Activated T-helper 1 cell treated with Interleukin-2 at 50 U/mL for 16 hours (primary cell): ENCODE data around the gene LMX1B.

Source experiments
- DNase-seq: peaks from one replicate; pipeline ENCODE4 v3.0.0-alpha.2; 2020; ENCODE audit warnings: low read depth

Gene LMX1B

DNA sequence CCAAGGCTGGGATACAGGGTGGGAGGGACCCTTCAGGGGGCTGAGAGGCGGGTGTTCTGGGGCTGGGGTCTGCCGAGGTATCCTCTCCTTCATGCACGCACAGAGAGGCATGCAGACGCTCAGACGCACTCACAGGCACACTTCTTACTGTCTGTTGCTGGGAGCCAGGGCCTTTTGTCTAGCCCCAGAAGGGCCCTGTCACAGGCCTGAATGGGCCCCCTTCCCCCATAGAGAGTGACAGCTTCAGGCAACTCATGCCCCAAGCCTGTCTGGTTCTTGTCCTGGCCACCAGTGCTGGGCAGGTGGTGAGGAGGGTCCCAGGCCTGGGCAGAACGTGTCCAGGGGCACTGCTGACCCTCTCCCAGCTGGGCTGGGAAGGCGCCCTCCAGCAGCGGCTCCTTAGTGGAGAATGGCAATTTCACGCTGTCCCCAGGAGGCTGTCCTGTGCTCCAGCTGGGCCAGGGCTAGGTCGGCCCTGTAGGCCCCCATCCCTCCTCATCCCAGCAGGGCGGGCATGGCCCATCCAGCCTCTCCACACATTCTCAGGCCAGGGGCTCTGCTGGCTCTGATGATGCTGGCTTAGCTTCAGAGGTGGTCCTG is 45.3 kb downstream of the LMX1B start:
- no peak for DNase-seq

DNA sequence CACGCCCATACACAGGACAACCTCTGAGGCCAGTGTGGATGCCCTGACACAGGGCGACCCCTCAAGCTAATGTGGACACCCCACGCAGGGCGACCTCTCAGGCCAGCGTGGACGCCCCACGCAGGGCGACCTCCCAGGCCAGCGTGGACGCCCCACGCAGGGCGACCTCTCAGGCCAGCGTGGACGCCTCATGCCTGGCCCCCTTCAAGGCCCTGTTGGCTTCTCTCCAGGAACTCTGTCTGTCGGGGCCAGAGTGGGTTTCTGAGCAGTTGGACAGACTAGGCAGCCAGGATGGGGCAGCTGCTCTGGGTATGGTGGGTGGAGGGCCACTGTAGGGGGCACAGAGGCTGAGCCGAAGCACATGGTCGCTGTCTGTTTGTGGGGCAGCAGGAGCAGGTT is 47.4 kb downstream of the LMX1B start:
- DNase-seq = no peak

DNA sequence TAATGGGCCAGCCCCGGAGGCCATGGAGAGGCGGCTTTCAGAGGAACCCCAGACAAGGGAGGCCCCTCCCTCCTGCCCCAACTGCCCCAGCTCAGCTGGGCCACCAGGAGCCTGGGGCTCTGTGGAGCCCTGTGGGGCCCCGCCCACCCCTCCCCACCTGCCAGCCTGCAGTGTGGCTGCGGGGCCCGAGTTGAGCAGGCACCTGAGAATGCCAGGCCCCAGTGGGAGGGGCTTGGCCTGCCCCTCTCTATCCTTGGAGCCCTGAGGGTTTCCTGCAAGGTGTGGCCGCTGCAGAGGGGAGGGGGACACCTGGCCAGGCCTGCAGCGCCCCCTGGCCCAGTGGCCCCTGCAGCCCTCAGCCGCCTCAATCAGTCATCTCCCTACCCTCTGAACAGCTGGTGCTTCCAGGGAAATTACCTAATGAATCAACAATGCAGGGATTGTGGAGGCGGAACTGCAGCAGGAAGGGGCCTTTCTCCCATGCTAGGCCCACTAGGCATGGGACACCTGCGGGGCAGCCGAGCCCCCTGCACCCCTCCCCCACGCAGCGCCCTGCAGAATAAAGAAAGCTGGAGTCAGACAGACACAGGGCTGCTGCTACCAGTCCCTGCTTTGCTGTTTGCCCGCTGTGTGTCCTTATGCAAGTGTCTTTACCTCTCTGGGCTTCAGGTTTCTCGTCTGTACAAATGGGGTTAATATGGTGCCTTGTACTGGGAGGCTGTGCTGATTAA is 48.0 kb downstream of the LMX1B start:
- DNase-seq = no peak

DNA sequence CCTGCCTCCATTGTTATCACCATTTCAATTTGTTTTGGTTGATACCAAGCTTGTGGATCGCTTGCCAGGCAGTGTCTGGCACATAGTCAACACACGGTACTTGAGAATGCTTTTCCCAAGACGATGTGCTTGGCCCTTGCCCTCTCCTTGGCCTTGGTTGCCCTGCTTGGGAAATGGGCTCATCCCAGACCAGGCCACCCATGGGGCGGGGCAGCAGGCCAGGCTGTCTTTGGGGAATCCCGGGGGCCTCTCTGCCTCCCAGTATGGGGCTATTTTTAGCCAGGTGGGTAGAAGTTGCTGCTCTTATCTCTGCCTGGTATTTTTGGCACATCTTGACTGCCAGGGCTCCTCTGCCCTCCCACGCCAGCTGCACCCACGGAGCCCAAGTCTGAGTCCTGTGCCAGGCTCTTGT is 49.9 kb downstream of the LMX1B start:
- DNase-seq = no peak

DNA sequence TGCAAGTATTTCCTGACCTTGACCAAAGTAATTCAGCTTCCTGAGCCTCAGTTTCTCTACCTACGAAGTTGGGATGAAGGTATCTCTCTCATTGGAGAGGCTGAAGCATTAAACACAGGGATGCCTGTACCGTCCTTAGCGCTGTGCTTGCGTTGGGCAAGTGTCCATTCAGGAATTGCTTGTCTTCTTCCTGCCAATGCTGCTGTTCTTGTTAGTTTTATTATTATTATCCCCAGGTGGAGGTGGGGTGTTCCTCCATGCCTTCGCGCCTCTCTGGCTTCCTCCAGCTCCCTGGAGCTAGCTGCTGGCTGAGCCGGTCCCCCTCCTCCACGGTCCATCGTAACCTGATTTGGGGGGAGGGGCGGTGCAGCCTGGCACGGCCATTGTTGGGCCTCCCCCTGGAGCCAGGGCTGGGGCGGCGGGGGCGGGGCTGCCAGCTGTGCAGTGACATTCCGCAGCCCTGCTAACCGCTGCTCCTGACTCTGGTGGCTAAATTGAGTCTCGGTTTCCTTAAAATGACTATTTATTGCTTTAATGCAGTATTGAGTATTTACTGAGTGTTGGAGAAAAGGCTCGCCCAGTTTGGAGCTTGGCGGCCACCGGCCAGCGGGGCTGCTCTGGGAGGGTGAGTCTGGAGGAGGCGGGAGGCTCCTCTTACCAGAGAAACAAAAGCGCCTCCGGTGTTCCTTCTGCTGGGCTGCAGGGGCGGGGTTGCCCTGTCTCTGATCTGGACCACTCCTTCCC is 51.3 kb downstream of the LMX1B start:
- no peak for DNase-seq

DNA sequence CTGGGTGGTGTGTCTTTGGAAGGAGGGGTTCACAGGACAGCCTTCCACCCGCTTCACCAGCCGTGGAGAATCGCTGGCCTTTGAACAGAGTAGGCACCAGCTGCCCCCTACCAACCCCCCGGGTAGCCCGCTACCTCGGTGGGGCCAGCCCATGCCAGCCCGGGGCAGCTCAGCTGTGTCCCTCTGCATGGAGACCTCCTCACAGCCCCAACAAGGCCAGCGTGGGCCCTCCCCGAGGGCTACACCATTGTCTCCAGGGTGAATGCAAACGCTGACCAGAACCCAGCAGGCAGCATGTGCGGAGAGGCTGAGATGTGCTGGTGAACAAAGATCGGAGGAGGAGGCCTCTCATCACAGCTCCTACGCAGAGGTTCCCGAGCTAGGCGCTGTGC is 51.9 kb downstream of the LMX1B start:
- no peak for DNase-seq

DNA sequence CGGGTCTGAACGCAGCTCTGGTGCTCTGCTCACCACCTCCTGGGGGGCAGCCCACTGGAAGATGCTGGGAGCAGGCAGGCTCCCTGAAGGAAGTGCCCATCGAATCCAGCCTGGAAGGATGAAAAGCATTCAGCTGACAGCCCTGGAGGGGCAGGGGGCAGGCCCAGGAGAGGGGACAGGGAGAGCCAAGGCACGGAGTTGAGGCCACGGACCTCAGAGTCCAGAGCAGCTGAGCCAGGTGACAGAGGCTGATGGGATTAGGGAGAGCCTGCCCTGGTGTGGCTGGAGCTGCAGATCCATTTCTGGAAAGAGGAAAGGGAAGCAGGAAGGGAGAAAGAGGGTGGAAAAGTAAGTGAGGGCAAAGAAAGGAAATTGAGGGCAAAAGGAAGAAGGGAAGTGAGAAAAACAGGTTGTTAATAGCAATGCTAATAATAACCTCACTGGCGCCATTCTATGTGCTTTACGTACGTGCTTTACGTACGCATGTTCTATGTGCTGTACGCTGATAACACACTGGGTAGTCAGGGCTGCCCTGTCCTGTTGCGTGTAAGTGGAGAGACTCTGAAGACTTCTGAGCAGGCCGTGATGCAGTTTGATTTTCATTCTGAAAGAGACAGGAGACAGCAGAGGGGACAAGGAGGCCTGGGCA is 52.6 kb downstream of the LMX1B start:
- no peak for DNase-seq

DNA sequence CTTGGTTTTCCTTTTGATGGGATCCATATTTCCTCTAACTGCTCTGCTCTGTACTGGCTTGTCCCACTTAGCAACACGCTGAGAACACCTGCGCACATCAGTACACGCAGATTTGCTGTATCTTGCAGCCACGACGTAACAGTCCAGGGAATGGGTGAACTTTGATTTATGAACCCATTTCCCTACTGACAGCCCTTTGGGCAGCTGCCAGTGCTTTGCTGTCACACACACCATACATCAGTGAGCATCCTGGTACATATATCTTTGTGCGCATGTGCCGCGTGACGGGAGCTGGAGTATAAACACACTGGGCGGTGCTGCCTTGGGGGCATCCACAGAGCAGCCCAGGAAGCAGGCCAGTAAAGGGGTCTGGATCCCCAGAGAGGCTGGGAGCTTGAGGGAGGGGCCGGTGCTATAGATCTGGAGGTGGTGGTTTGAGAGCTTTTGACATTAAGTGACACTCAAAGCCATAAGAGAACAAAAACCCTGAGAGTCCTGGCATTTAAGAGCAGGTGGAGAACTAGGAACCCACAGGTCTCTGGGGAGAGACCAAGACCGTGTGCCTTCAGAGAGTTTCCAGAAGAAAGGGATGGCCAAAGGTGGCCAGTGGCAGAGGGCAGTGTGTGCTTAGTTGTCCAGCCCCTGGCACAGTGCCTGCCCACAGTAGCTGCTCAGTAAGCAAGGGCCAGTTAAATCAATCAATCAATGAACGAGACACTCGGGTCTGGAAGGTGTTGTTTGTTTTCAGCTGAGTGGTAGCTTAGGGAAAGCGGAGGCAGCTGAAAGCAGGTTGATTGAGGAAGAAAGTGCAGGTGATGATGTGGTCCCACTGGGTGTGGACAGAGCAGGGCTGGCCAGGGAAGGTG is 53.7 kb downstream of the LMX1B start:
- DNase-seq = no peak

DNA sequence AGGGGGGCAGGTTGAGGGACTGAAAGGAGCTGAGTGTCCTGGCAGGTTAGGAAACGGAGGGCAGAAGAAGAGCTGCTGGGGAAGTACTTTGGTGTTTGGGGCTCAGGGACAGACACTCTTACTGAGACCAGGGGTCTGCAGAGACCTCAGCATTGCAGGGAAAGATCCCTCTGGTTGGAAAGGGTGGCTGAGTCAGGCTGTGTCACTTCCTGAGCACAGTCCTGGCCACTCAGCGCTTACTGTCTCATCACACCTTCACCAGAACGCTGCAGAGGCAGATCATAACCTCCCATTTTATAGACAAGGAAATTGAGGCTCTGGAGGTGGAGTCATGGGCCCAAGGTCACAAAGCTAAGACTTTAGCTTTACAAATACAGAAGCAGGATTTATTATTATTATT is 54.3 kb downstream of the LMX1B start:
- DNase-seq = no peak

DNA sequence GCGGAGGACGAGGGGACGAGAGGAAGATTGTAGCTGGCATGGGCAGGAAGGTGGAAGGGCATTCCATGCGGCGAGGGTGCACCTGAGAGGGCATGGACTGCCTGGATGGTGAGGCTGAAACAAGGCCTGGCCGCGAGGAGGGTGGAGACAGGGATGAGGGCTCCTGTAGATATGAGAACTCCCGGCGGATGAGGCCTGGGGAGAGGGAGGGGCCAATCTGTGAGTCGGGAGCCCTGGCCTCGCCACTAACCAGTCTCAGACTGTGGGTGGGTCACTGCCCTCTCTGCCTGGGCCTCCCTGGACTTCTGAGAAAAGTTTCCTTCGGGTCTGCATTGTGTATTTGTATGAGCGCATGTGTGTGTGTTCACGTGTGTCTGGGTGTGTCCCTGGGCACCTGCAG is 55.4 kb downstream of the LMX1B start:
- DNase-seq = no peak

DNA sequence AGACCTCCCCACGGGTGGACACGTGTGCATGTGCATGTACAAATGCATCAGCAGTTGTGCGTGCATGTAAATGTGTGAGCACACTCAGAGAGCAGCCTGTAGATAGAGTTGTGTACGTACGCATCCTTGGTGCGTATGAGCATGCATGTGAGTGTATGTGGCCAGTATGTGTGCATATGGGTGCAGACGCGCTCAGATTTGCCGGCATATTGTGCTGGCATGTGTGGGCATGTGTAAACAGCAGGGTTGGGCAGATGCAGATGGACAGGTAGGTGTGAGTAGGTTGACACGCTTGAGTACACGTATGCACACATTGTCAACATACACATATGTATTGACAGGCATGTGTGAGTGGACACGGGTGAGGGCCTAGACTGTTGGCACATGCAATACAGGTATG is 56.5 kb downstream of the LMX1B start:
- no peak for DNase-seq

DNA sequence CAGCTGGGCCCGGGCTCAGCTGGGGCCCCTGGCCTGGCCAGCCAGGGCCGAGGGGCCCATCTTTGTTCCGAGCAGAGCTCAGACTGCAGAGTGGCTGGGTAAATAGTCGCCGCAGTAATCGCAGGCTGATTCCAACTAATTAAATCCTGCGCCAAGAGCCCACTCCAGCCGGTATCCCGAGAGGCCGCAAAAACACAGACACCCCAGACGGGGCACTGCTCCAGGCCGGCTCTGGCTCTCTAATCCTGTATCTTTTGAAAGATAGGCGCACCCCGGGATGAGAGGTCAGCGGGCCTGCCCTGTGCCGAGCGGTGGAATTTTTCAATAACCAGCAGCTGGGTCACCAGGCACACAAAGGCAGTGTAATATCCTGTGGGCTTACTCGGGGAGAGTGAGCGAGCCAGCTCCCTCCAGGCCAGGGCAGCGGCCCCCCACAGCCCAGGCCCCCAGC is 57.7 kb downstream of the LMX1B start:
- no peak for DNase-seq

DNA sequence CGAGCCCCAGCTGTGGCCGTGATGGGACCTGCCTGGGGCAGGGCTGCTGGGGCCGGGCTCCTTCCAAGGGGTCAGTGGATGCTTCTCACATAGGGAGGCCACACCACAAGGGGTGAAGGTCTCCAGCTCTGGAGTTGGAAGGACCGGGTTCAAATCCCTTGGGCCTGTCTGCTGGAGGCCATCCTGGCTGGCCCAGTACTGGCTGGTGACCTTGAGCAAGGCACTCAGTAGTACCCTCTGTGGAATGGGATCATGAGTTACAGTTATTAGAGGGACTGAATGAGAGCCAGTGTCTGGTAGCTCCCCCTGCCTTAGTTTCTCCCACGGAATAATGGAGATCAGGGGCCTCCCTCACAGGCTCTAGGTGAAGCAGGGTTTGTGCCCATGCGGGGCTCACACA is 58.3 kb downstream of the LMX1B start:
- DNase-seq = no peak

DNA sequence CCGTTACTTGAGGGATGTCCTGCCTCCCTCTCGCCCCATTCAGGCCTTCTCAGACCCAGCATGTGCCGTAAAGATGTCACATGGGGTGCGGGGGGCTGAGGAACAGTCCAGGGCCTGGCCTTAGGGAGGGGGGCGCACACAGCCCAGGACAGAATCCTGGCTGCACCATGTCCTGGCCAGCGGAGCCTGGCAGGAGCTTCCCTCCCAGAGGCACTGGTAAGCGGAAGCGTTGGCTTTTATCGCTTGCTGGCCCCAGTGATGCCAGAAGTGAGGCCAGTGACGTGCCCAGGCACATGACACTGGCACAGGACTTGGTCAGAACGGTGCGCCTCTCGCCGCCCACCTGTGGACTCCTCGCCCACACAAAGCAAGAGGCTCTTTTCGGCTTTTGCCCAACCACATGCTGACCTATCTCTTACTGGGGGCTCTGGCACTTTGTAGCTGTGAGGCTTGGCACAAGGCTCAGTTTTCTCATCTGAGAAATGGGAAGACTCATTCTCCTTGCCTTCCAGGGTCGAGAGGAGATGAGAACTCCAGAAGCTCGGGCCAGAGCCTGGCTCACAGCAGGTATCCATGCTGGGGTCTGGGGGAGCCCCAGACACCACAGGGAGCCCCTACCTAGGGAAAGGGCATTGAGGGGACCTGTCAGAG is 59.0 kb downstream of the LMX1B start:
- DNase-seq = no peak

DNA sequence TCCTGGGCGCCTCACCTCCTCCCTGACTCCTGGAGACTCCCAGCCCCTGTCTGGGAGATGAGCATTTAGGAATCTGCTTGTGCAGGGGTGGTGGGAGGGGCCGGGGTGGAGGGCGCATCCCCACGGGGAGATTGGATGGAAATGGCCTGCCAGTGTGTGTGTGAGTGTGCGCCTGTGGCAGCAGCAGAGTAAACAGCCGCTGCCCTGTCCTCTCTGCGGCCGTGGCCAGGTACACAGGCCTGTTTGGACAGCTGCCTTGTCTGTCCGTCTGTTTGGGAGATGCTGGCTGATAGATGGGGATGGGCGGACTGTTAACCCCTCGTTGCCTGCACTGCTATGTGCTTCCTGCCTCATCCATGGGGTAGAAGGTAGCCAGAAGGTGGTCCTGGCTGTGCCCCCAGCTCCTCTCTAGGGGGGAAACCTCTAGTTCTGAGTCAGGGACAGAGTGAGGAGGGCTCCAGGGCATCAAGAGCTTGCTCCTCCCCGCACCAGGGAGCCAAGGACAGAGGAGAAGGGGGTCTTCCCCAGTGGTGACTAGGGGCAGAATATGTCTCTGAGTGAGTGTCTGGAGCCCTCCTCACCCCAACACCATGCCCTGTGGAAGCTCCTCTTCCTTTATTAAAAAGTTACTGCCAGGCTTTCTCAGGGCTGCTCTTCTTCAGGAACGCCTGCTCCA is 60.1 kb downstream of the LMX1B start:
- no peak for DNase-seq

DNA sequence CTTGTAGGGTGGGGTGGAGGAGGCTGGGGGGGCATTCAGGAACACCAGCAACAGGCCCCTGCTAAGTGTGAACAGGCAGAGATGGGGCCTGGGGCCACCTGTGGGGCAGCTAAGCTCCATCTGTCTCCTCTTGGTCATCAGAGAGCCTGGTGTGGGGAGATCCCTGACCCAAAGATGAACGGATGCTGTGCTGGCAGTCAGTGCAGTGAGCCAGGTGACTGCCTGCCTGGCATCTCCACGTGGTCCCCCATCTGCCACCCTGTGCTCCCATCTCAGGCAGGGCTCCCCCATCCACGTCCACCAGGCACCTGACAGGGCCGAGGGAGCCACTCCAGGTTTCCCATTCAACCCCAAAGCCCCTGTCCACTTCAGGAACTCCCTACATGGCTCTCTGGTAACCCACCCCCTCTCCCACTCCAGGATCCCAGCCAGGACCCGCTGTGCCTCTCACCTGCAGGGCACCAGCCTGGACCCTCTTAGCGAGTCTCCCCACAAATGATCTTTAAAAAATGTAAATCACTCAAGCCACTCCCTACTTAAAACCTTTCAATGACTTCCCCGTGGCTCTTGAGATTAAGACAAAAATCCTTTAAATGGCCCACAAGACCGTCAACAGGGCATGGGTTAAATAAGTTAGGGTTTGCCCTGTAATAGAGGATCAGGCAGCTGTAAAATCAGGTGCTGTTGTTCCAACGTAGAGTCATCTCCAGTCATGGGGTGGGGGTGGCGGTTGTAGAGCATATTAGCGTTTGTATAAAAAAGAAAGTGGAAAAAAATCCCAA is 60.8 kb downstream of the LMX1B start:
- no peak for DNase-seq

DNA sequence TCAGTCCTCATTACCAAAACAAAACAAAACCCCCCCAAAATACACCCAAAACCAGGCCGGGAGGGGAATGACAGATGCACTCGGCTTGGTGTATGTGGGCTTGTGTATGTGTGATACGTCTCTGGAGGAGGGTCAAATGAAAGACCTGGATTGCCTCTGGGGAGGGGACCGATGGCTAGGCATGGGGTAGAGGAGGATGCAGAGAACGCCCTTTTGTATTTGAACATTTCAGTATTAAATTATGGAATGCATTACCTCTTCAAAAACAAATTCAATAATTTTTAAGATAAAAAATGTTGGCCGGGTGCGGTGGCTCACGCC is 61.4 kb downstream of the LMX1B start:
- DNase-seq = no peak

DNA sequence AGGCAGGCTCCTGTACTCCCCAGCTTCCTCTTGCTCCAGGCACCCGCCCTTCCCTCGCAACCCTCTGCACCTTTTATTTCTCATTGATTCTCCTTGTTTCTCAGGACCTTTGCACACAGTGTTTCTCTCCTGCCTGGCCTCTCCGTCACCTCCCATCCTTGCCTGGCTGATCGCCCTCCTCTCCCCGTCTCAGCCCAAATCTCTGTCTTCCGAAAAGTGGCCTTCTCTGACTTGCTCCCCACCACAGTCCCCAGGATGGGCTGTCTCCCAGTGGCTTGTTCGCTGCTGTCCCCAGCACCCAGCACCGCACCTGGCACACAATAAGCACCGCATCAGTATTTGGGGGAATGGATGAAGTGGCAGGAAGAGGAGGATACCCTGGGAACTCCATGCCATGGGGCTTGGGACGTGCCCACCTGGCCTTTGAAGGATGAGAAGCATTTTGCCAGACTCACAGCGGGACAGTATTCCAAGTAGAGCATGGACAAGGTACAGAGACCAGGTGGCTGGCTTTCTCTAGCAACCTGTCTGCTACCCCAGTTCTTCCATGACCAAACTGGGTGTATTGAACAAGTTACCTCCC is 62.5 kb downstream of the LMX1B start:
- no peak for DNase-seq

DNA sequence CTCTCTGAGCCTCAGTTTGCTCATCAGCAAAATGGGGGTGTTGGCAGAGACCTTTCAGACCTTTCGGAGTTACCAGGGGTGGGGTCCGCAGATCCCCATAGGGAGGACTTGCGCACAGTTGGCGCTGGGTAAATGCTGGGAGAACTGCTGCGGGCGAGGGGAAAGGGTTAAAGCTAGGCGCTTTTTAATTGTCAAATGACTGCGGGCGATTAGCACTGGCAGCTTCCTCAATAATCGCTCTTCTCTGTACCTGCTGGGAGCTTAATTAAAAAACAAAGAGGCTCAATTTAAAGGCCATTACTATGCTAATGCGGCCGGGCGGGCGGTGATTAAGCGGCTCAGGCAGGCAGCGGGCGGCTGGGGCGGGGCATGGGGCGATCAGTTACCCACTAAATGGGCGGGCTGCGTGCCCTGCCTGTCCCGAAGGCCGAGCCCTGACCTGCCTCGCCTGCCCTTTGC is 63.0 kb downstream of the LMX1B start:
- DNase-seq = no peak
